Purkinje cell (primary cell): ENCODE results near the gene ARVCF. TPM values are rescaled to one million over a fixed set of nuclear protein-coding genes. Genes with fewer than 3 reads are reported as not detected.

Experiments
- polyA plus RNA-seq: library from polyadenylated mRNA; unstranded; fragments of >200 nt; fragmentation: Nextera tagmentation; gene quantifications from 2 replicates; pipeline ENCODE4 v1.2.1, GENCODE V29; 2014

The ARVCF gene, protein sequence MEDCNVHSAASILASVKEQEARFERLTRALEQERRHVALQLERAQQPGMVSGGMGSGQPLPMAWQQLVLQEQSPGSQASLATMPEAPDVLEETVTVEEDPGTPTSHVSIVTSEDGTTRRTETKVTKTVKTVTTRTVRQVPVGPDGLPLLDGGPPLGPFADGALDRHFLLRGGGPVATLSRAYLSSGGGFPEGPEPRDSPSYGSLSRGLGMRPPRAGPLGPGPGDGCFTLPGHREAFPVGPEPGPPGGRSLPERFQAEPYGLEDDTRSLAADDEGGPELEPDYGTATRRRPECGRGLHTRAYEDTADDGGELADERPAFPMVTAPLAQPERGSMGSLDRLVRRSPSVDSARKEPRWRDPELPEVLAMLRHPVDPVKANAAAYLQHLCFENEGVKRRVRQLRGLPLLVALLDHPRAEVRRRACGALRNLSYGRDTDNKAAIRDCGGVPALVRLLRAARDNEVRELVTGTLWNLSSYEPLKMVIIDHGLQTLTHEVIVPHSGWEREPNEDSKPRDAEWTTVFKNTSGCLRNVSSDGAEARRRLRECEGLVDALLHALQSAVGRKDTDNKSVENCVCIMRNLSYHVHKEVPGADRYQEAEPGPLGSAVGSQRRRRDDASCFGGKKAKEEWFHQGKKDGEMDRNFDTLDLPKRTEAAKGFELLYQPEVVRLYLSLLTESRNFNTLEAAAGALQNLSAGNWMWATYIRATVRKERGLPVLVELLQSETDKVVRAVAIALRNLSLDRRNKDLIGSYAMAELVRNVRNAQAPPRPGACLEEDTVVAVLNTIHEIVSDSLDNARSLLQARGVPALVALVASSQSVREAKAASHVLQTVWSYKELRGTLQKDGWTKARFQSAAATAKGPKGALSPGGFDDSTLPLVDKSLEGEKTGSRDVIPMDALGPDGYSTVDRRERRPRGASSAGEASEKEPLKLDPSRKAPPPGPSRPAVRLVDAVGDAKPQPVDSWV
- polyA plus RNA-seq = 0.25 and 0.89 TPM in 2 replicates

GRCh38 chr22:20016734-20017621, at the start of gene ARVCF:
Gene ARVCF, minus strand, starts transcription at chr22:20016823. Its CDS starts 26,029 bp downstream, at chr22:19990794.

GRCh38 chr22:20020533-20021195, 4.0 kb upstream of the ARVCF start, which contains the start of gene TANGO2:
Gene TANGO2, plus strand, starts transcription at chr22:20021110. Its CDS starts 15,689 bp downstream, at chr22:20036799.

GRCh38 chr22:19941365-19942082, 75.1 kb downstream of the ARVCF start, which contains the start of the genes COMT and TXNRD2:
Gene COMT, plus strand, starts transcription at chr22:19941772. Its CDS starts 20,755 bp downstream, at chr22:19962527.
Gene TXNRD2, minus strand, starts transcription at chr22:19941818. Its CDS starts 15 bp downstream, at chr22:19941803.

Other genes starting within 250 kb of the ARVCF start
- gene GNB1L, start 161.9 kb downstream of the ARVCF start, polyA plus RNA-seq = 1.7 and 2.0 TPM in 2 replicates
- 2.3 and 2.5 TPM in 2 replicates for gene RTL10, start 161.9 kb downstream of the ARVCF start, polyA plus RNA-seq
- gene COMT, start 75.1 kb downstream of the ARVCF start, polyA plus RNA-seq = 20.3 and 38.5 TPM in 2 replicates
- gene TXNRD2, start 75.0 kb downstream of the ARVCF start, polyA plus RNA-seq = 0.83 and 1.7 TPM in 2 replicates
- gene TANGO2, start 4.3 kb upstream of the ARVCF start, polyA plus RNA-seq = 5.4 and 9.0 TPM in 2 replicates
- 2.0 and 4.5 TPM in 2 replicates for gene DGCR8, start 63.4 kb upstream of the ARVCF start, polyA plus RNA-seq
- 42.3 and 68.2 TPM in 2 replicates for gene RANBP1, start 99.3 kb upstream of the ARVCF start, polyA plus RNA-seq
- 3.2 and 6.7 TPM in 2 replicates for gene TRMT2A, start 100.4 kb upstream of the ARVCF start, polyA plus RNA-seq
- 0.66 and 0.77 TPM in 2 replicates for gene ZDHHC8, start 115.0 kb upstream of the ARVCF start, polyA plus RNA-seq
- gene CCDC188, start 134.2 kb upstream of the ARVCF start, polyA plus RNA-seq = not detected in 2 replicates